ENCODE data around the gene GPRASP1. TPM values are rescaled to one million over a fixed set of nuclear protein-coding genes. Genes with fewer than 3 reads are reported as not detected.

GPRASP1 gene
- total RNA-seq, 1 experiment from 2014 or later, result 3.2 TPM

GRCh38 chrX:102684772-102685520 lies 33.7 kb downstream of the GPRASP1 start:
- no peak for DNase-seq
- Histone ChIP-seq H2BK15ac (ENCODE audit: low read depth, low read length) (no peak overlapping the region), H2BK12ac (ENCODE audit: insufficient read length, low read depth, low read length) (no peak overlapping the region), H3K9me3 (ENCODE audit: control insufficient read depth, low read depth, low read length) (peaks cover 12% of the 10 kb centered on the region), H3K4ac (ENCODE audit: low read depth, low read length) (no peak overlapping the region), H3K4me2 (ENCODE audit: insufficient read depth, insufficient read length, low read length) (no peak overlapping the region), H3K79me1 (ENCODE audit: insufficient read depth, low read depth, low read length, poor library complexity, severe bottlenecking) (no peaks in the 10 kb centered on the region), H3K79me2 (ENCODE audit: insufficient read depth, low read length) (no peaks in the 10 kb centered on the region), H4K20me1 (ENCODE audit: control insufficient read depth, insufficient read depth, insufficient read length) (no peaks in the 10 kb centered on the region), H3K14ac (ENCODE audit: insufficient read depth, low read length) (no peak overlapping the region), H3K23me2 (ENCODE audit: insufficient read length, low read depth, low read length, poor library complexity, severe bottlenecking) (no peaks in the 10 kb centered on the region), H3K4me1 (ENCODE audit: insufficient read depth, low read length) (no peaks in the 10 kb centered on the region), H4K5ac (ENCODE audit: insufficient read length, low read depth, low read length) (no peak overlapping the region), H3T11ph (ENCODE audit: low read length) (no peak overlapping the region), H2BK120ac (ENCODE audit: low read depth, low read length, poor library complexity, severe bottlenecking) (no peak overlapping the region), H2AFZ (ENCODE audit: low read length) (no peak overlapping the region), H4K8ac (replicated peaks; ENCODE audit: insufficient read length, low read depth, low read length) (no peak overlapping the region), H2AK5ac (ENCODE audit: insufficient read length, low read length) (no peak overlapping the region), H2BK20ac (ENCODE audit: low read depth, low read length, poor library complexity, severe bottlenecking) (no peak overlapping the region), H3K27ac (ENCODE audit: insufficient read length, low read depth, low read length) (no peak overlapping the region), H3K27me3 (ENCODE audit: insufficient read depth, low read length) (no peaks in the 10 kb centered on the region), H3K56ac (ENCODE audit: insufficient read length, low read depth, low read length) (no peak overlapping the region), H3K18ac (ENCODE audit: insufficient read length, low read depth, low read length) (no peak overlapping the region), H3K23ac (ENCODE audit: insufficient read length, low read depth, low read length) (no peak overlapping the region), H3K9ac (ENCODE audit: extremely low read depth, insufficient read length, low read length) (no peak overlapping the region), H2BK5ac (ENCODE audit: insufficient read length, low read length) (no peak overlapping the region), H4K91ac (ENCODE audit: insufficient read length, low read depth, low read length) (no peak overlapping the region)
- Mint-ChIP-seq H3K27ac (no peak overlapping the region), H3K36me3 (ENCODE audit: insufficient read depth in 1 of 3, low read depth in 3 of 3) (peaks cover 4 to 16% (median 6%) of the 10 kb centered on the region in 3 experiments; a peak in 6 of 7 replicates), H3K4me1 (peaks cover 0 to 3% of the 10 kb centered on the region in 2 experiments; a peak in 1 of 4 replicates), H3K9me3 (peaks cover 66 to 71% of the 10 kb centered on the region in 2 experiments), H3K27me3 (ENCODE audit: low read depth) (no peaks in the 10 kb centered on the region; the same call in 1 of the 2 replicates), H3K4me3 (no peak overlapping the region)
- WGBS (ENCODE audit: extremely low coverage, insufficient read length, low lambda C conversion rate), result no CpG with 5 or more reads among the region's 2 CpGs
- TF ChIP-seq CTCF (conservative IDR thresholded peaks at IDR 0.05), result no peak

Data from H9 (cell line).